ENCODE measurements around the gene B4GALNT4. TPM values are rescaled to one million over a fixed set of nuclear protein-coding genes. Genes with fewer than 3 reads are reported as not detected.

B4GALNT4 gene
- total RNA-seq, 1 experiment from 2014 or later: 88.0 TPM

DNA sequence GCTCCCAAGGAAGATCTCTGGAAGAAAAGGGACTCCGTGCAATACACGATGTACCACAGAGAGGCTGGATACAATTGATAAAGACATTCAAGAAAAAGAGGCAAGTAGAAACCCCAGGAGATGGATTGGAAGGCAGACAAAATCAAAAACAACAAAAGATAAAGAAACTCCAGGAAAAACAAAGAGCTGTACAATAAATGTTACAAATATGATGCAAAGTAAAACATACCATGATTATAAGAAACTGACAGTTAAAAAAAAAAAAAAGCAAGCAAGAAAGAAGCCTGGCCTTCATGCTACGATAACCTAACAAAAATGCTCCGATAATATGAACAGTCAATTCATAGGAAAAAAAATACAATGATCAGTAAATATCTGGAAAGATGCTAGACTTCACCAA lies 56.0 kb downstream of the B4GALNT4 start (continued):
- TF ChIP-seq, protein P1, sequence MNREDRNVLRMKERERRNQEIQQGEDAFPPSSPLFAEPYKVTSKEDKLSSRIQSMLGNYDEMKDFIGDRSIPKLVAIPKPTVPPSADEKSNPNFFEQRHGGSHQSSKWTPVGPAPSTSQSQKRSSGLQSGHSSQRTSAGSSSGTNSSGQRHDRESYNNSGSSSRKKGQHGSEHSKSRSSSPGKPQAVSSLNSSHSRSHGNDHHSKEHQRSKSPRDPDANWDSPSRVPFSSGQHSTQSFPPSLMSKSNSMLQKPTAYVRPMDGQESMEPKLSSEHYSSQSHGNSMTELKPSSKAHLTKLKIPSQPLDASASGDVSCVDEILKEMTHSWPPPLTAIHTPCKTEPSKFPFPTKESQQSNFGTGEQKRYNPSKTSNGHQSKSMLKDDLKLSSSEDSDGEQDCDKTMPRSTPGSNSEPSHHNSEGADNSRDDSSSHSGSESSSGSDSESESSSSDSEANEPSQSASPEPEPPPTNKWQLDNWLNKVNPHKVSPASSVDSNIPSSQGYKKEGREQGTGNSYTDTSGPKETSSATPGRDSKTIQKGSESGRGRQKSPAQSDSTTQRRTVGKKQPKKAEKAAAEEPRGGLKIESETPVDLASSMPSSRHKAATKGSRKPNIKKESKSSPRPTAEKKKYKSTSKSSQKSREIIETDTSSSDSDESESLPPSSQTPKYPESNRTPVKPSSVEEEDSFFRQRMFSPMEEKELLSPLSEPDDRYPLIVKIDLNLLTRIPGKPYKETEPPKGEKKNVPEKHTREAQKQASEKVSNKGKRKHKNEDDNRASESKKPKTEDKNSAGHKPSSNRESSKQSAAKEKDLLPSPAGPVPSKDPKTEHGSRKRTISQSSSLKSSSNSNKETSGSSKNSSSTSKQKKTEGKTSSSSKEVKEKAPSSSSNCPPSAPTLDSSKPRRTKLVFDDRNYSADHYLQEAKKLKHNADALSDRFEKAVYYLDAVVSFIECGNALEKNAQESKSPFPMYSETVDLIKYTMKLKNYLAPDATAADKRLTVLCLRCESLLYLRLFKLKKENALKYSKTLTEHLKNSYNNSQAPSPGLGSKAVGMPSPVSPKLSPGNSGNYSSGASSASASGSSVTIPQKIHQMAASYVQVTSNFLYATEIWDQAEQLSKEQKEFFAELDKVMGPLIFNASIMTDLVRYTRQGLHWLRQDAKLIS (CRISPR knock-in tag; IDR thresholded peaks at IDR 0.05; ENCODE audit: borderline replicate concordance): no peak
- TF ChIP-seq, protein P2, sequence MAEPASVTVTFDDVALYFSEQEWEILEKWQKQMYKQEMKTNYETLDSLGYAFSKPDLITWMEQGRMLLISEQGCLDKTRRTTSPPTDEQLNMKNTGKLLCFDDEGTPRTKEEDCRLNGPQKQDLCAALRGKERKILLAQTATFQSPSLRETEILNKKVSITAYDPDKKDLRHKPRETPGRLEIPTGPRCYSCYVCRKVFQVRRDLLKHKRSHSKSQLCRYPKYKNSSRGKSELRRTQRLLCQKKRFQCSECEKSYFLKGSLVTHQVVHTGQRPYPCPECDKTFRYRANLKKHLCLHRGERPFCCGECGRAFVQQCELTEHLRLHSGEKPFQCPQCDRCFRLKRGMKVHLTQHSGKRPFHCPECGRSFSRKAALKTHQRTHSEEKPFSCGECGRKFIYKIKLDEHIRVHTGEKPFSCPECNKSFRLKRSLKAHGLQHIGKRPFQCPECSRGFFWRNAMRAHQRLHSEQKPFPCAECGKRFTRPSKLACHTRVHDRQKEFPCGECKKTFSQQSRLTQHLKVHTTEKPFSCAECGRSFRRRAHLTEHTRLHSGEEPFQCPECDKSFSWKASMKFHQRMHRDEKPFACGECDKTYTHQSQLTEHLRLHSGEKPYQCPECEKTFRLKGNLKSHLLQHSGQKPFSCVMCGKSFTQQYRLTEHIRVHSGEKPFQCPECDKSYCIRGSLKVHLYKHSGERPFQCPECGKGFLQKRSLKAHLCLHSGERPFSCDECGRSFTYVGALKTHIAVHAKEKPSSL (CRISPR knock-in tag; conservative IDR thresholded peaks at IDR 0.05): no peak
- TF ChIP-seq TEAD4 (CRISPR knock-in tag; IDR thresholded peaks at IDR 0.05) (no peak), CBFB (CRISPR knock-in tag; IDR thresholded peaks at IDR 0.05; ENCODE audit: low read depth) (no peak), ZNF671 (CRISPR knock-in tag; IDR thresholded peaks at IDR 0.05) (no peak), JAZF1 (CRISPR knock-in tag; IDR thresholded peaks at IDR 0.05) (no peak), SMAD4 (CRISPR knock-in tag; IDR thresholded peaks at IDR 0.05) (no peak), HMGA2 (CRISPR knock-in tag; IDR thresholded peaks at IDR 0.05) (no peak)
- TF ChIP-seq, protein P3, sequence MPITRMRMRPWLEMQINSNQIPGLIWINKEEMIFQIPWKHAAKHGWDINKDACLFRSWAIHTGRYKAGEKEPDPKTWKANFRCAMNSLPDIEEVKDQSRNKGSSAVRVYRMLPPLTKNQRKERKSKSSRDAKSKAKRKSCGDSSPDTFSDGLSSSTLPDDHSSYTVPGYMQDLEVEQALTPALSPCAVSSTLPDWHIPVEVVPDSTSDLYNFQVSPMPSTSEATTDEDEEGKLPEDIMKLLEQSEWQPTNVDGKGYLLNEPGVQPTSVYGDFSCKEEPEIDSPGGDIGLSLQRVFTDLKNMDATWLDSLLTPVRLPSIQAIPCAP (CRISPR knock-in tag; IDR thresholded peaks at IDR 0.05): no peak
- TF ChIP-seq, protein P4, sequence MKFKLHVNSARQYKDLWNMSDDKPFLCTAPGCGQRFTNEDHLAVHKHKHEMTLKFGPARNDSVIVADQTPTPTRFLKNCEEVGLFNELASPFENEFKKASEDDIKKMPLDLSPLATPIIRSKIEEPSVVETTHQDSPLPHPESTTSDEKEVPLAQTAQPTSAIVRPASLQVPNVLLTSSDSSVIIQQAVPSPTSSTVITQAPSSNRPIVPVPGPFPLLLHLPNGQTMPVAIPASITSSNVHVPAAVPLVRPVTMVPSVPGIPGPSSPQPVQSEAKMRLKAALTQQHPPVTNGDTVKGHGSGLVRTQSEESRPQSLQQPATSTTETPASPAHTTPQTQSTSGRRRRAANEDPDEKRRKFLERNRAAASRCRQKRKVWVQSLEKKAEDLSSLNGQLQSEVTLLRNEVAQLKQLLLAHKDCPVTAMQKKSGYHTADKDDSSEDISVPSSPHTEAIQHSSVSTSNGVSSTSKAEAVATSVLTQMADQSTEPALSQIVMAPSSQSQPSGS (CRISPR knock-in tag; IDR thresholded peaks at IDR 0.05; ENCODE audit: borderline replicate concordance, low read depth): no peak

DNA sequence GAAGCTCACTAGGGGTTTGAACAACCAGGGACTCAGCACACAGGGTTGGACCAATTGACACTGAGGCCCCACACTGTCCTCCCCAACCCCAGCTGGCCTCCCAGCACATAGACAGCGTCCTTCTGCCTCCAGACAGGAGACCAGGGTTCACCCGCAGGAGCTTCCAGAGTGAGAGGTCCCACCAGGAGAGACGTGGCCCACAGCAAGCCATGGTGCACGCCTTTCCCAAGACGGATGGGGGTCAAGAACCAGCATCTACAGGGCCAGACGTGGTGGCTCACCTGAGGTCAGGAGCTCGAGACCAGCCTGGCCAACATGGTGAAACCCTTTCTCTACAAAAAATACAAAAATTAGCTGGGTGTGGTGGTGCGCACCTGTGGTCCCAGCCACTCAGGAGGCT lies 57.6 kb downstream of the B4GALNT4 start:
- ATAC-seq: no peak
- DNase-seq (ENCODE audit: low spot score): no peak
- no peak overlapping the region for H3K27ac Mint-ChIP-seq
- peaks cover 12% of the 10 kb centered on the region for H3K27me3 Mint-ChIP-seq (ENCODE audit: low read depth)
- H3K9me3 Mint-ChIP-seq: no peaks in the 10 kb centered on the region
- H3K4me1 Mint-ChIP-seq: no peaks in the 10 kb centered on the region
- CTCF ChIA-PET: interaction anchor here (0.7 kb wide), 1 partner anchor 12 kb away, joined by 3 read pairs; the partner anchor contains the start of gene SIGIRR
- no peaks in the 10 kb centered on the region; the same call in 1 of the 2 replicates for H3K36me3 Mint-ChIP-seq
- H3K4me3 Mint-ChIP-seq: no peak overlapping the region
- TF ChIP-seq GTF2I (CRISPR knock-in tag; conservative IDR thresholded peaks at IDR 0.05) (no peak), SOX15 (CRISPR knock-in tag; IDR thresholded peaks at IDR 0.05) (no peak), ZNF232 (CRISPR knock-in tag; IDR thresholded peaks at IDR 0.05) (no peak), ZNF423 (CRISPR knock-in tag; IDR thresholded peaks at IDR 0.05) (no peak), IRF2 (CRISPR knock-in tag; IDR thresholded peaks at IDR 0.05; ENCODE audit: borderline replicate concordance, low read depth) (no peak), ZBTB21 (CRISPR knock-in tag; IDR thresholded peaks at IDR 0.05; ENCODE audit: borderline replicate concordance) (no peak), NR2C2 (CRISPR knock-in tag; IDR thresholded peaks at IDR 0.05) (no peak)
- POLR2A ChIA-PET: no interaction called here

DNA sequence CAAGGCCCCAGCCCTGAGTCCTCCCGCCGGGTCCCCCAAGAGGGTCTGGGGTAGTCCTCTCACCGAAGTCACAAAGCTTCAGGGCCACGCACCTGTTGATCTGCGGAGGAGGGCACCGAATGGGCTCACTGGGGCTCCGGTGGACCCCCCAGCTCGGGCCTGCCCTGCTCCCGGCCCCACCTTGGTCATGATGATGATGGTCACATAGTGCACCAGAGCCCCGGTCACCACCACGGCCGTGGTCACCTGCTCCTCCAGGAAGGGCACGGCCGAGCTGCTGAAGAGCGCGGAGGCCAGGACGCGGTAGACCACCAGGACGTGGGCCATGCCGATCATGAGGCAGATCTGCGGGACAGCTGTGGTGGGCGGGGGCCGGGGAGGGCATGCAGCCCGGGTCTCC lies 59.0 kb downstream of the B4GALNT4 start:
- Mint-ChIP-seq H3K9me3 (no peaks in the 10 kb centered on the region), H3K4me1 (no peaks in the 10 kb centered on the region), H3K4me3 (no peak overlapping the region), H3K36me3 (no peaks in the 10 kb centered on the region; the same call in 1 of the 2 replicates), H3K27ac (no peak overlapping the region), H3K27me3 (ENCODE audit: low read depth) (peaks cover 12% of the 10 kb centered on the region)
- ATAC-seq (no peak), DNase-seq (ENCODE audit: low spot score) (no peak)
- POLR2A ChIA-PET: no interaction called here
- CTCF ChIA-PET: interaction anchor here (0.8 kb wide), 1 partner anchor 20 kb away, joined by 3 read pairs; no protein-coding TSS in a partner anchor
- TF ChIP-seq RELA (CRISPR knock-in tag; IDR thresholded peaks at IDR 0.05; ENCODE audit: borderline replicate concordance) (no peak), ZNF263 (CRISPR knock-in tag; IDR thresholded peaks at IDR 0.05; ENCODE audit: low read depth) (no peak), ZNF423 (CRISPR knock-in tag; IDR thresholded peaks at IDR 0.05) (no peak), SP1 (CRISPR knock-in tag; conservative IDR thresholded peaks at IDR 0.05) (no peak), SOX15 (CRISPR knock-in tag; IDR thresholded peaks at IDR 0.05) (no peak), ZNF396 (CRISPR knock-in tag; IDR thresholded peaks at IDR 0.05; ENCODE audit: borderline replicate concordance) (no peak), NR3C1 (CRISPR knock-in tag; conservative IDR thresholded peaks at IDR 0.05; ENCODE audit: low read depth) (no peak), JAZF1 (CRISPR knock-in tag; IDR thresholded peaks at IDR 0.05) (no peak), TCF7 (CRISPR knock-in tag; IDR thresholded peaks at IDR 0.05; ENCODE audit: low read depth) (no peak)

All from WTC11 (cell line).